HG03460 (cell line): ENCODE data around the gene KLB.

ENCODE experiments used
- ATAC-seq: cut with Tn5 transposase; IDR thresholded peaks from one replicate; pipeline ENCODE4 v1.9.1; 2021; ENCODE audit not compliant: unreplicated experiment

The KLB gene

GRCh38 chr4:39458505-39459300 is 52.0 kb downstream of the KLB start, which contains the start of the genes LIAS and RPL9:
Gene LIAS (plus strand): TSS chr4:39459056. CDS start chr4:39459118, 62 bp downstream.
Gene RPL9 (minus strand): TSS chr4:39458922. CDS start chr4:39458439, 483 bp downstream.
- peak; percentile 74 for ATAC-seq

- no peak for ATAC-seq
These were observed 58.3 kb downstream of the KLB start for GRCh38 chr4:39464886-39465501.

- no peak for ATAC-seq
These were observed 60.0 kb downstream of the KLB start for GRCh38 chr4:39466747-39467146.

- ATAC-seq: no peak
These were observed 60.7 kb downstream of the KLB start for GRCh38 chr4:39467464-39467863.

- peak; percentile 80 for ATAC-seq
These were observed 62.8 kb downstream of the KLB start for GRCh38 chr4:39469429-39470077.

- no peak for ATAC-seq
These were observed 63.7 kb downstream of the KLB start for GRCh38 chr4:39470402-39470801.

- ATAC-seq: no peak
These were observed 65.7 kb downstream of the KLB start for GRCh38 chr4:39472396-39472795.

GRCh38 chr4:39476187-39476895 is 69.6 kb downstream of the KLB start:
- no peak for ATAC-seq

- no peak for ATAC-seq
These were observed 73.5 kb downstream of the KLB start for GRCh38 chr4:39480251-39480650.

- ATAC-seq: no peak
These were observed 74.4 kb downstream of the KLB start for GRCh38 chr4:39480902-39481695.

GRCh38 chr4:39484582-39485272 is 78.0 kb downstream of the KLB start:
- ATAC-seq: no peak

GRCh38 chr4:39486221-39486804 is 79.6 kb downstream of the KLB start:
- ATAC-seq: no peak

- no peak for ATAC-seq
These were observed 83.6 kb downstream of the KLB start for GRCh38 chr4:39490322-39490721.

- no peak for ATAC-seq
These were observed 87.6 kb downstream of the KLB start for GRCh38 chr4:39494354-39494753.

- no peak for ATAC-seq
These were observed 88.9 kb downstream of the KLB start for GRCh38 chr4:39495446-39496213.

GRCh38 chr4:39497909-39498726 is 91.4 kb downstream of the KLB start:
- ATAC-seq: no peak

GRCh38 chr4:39498727-39499020 is 91.9 kb downstream of the KLB start:
- ATAC-seq: no peak
